Osteoblast (primary cell): ENCODE measurements around the gene IL1RL2. TPM values are rescaled to one million over a fixed set of nuclear protein-coding genes. Genes with fewer than 3 reads are reported as not detected.

ENCODE experiments used
- DNase-seq: peaks from one replicate; pipeline ENCODE4 v3.0.0; 2011; ENCODE audit warnings: low spot score, mixed read lengths; ENCODE audit not compliant: insufficient read length; ENCODE audit errors: missing footprints
- H2AFZ ChIP-seq: 2 replicates; pipeline ENCODE4 v1.6.0; 2011; ENCODE audit warnings: mild to moderate bottlenecking, low read length
- H3K27ac ChIP-seq: 2 replicates; pipeline ENCODE4 v1.5.1; 2011; ENCODE audit warnings: mild to moderate bottlenecking, low read depth, low read length, moderate library complexity
- H3K27me3 ChIP-seq: 2 replicates; pipeline ENCODE4 v1.6.0; 2012; ENCODE audit warnings: mild to moderate bottlenecking, control low read depth, inconsistent platforms, low read length, moderate library complexity; ENCODE audit not compliant: insufficient read depth
- H3K36me3 ChIP-seq: 2 replicates; pipeline ENCODE4 v1.5.1; 2011; ENCODE audit warnings: mild to moderate bottlenecking, low read length, control low read depth, moderate library complexity; ENCODE audit not compliant: insufficient read depth
- H3K4me1 ChIP-seq: 2 replicates; pipeline ENCODE4 v1.5.1; 2011; ENCODE audit warnings: mild to moderate bottlenecking, low read length, control low read depth, moderate library complexity; ENCODE audit not compliant: insufficient read depth
- H3K4me2 ChIP-seq: 2 replicates; pipeline ENCODE4 v1.6.0; 2011; ENCODE audit warnings: mild to moderate bottlenecking, low read length; ENCODE audit not compliant: insufficient read depth
- H3K4me3 ChIP-seq: fragments of 200-600 bp; sonication (generic); 3 replicates; pipeline ENCODE4 v1.5.1; 2012; ENCODE audit warnings: mild to moderate bottlenecking, low read length, inconsistent platforms; ENCODE audit not compliant: insufficient read depth
- H3K79me2 ChIP-seq: 2 replicates; pipeline ENCODE4 v1.6.0; 2012; ENCODE audit warnings: mild to moderate bottlenecking, low read length, control low read depth, inconsistent platforms; ENCODE audit not compliant: insufficient read depth
- H3K9me3 ChIP-seq: 2 replicates; pipeline ENCODE4 v1.5.1; 2011; ENCODE audit warnings: low read depth, low read length, control low read depth
- H4K20me1 ChIP-seq: 2 replicates; pipeline ENCODE4 v1.6.0; 2012; ENCODE audit warnings: mild to moderate bottlenecking, low read length, control low read depth; ENCODE audit not compliant: insufficient read depth
- total RNA-seq: library from RNA; depleted of rRNA; stranded (reverse); fragments of >200 nt; gene quantifications from 2 replicates; pipeline ENCODE4 v1.2.3, GENCODE V29; 2012
- TF ChIP-seq, protein P1 (sequence below): IDR thresholded peaks from 2 replicates; pipeline ENCODE4 v1.5.1; 2011; ENCODE audit warnings: mild to moderate bottlenecking, low read depth, low read length, moderate library complexity; ENCODE audit errors: extremely low read depth

IL1RL2 gene
- total RNA-seq, 1 donor = 0.72 TPM

DNA sequence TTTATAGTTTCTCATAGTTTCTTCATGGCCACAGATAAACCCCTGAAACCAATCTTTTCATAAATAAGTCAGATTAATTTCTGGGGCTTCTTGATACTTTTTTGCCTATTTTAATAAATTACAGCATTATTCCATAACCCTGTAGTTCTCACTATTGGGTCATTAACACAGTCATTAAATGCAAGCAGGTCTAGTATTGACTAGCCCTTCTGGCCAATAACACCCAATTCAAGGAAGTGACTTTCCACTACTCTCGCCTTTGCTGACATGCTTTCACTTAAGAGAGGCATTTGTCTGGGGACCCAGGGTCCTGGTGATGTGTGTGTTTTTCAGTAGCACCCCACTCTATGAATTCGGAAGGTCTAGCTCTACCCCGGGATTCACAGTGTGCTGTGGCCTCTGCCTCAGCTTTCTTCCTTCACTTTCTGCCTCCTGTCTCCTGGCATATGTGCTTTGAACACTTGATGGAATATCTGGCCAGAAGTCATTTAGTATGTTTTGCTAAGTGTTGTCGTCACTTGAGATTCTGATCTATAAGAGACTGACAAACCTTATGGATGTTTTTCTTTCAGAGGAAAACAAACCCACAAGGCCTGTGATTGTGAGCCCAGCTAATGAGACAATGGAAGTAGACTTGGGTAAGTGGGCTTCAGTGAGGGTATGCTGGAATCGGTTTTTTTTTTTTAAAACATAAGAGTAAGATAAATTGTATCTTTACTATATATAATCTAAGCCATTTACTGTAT, 18.6 kb upstream of the IL1RL2 start:
- no peak for DNase-seq
- TF ChIP-seq, protein P1, sequence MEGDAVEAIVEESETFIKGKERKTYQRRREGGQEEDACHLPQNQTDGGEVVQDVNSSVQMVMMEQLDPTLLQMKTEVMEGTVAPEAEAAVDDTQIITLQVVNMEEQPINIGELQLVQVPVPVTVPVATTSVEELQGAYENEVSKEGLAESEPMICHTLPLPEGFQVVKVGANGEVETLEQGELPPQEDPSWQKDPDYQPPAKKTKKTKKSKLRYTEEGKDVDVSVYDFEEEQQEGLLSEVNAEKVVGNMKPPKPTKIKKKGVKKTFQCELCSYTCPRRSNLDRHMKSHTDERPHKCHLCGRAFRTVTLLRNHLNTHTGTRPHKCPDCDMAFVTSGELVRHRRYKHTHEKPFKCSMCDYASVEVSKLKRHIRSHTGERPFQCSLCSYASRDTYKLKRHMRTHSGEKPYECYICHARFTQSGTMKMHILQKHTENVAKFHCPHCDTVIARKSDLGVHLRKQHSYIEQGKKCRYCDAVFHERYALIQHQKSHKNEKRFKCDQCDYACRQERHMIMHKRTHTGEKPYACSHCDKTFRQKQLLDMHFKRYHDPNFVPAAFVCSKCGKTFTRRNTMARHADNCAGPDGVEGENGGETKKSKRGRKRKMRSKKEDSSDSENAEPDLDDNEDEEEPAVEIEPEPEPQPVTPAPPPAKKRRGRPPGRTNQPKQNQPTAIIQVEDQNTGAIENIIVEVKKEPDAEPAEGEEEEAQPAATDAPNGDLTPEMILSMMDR = no peak
- Histone ChIP-seq H3K4me2 (no peak overlapping the region), H3K27ac (no peak overlapping the region), H4K20me1 (no peaks in the 10 kb centered on the region), H3K79me2 (peaks cover 7% of the 10 kb centered on the region), H3K36me3 (peaks cover 51% of the 10 kb centered on the region), H2AFZ (no peak overlapping the region), H3K27me3 (no peaks in the 10 kb centered on the region), H3K4me3 (no peak overlapping the region), H3K9me3 (no peaks in the 10 kb centered on the region), H3K4me1 (peaks cover 8% of the 10 kb centered on the region)

DNA sequence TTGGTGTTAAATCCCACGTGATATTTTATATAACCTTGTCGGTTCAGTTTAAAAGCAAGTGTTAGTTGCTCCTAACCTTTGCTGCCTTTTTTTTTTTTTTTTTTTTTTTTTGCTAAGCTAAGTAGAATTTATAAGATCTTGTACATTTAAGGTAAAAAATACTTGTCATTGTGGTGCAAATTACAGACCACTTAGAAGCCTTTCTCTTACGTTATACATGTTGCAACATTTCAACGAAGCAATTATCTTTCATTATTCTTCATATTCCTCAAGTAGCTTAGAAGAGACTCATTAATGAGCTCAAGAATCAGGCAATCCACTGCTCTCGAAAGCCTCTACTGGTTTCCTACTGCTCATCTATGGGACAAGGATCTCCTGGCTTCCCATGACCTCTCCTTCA, 14.9 kb upstream of the IL1RL2 start:
- Histone ChIP-seq H3K4me1 (no peaks in the 10 kb centered on the region), H3K36me3 (peaks cover 80% of the 10 kb centered on the region), H3K27me3 (no peaks in the 10 kb centered on the region), H3K79me2 (no peaks in the 10 kb centered on the region), H3K4me2 (no peak overlapping the region), H4K20me1 (no peaks in the 10 kb centered on the region), H3K27ac (no peak overlapping the region), H3K9me3 (no peaks in the 10 kb centered on the region), H2AFZ (no peak overlapping the region), H3K4me3 (no peak overlapping the region)
- TF ChIP-seq, protein P1 = no peak
- no peak for DNase-seq

DNA sequence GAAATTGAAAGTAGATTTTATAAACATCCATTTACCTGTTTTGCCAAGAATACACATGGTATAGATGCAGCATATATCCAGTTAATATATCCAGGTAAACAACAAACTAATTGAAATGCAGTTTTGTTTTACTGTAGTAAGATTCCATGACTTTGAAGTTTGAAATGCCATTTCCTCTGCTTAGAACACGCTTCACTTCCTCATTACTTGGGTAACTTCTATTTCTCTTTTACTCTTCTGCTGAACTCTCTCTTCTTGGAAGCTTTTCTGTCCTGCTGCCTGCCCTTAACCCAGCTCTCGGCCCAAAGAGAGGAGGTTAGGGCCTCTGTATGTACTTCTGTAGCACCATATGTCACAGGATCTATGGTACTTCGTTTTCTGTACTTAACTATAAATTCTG, 14.1 kb upstream of the IL1RL2 start:
- H3K27me3 ChIP-seq = no peaks in the 10 kb centered on the region
- H2AFZ ChIP-seq = no peak overlapping the region
- DNase-seq = no peak
- no peaks in the 10 kb centered on the region for H3K79me2 ChIP-seq
- peaks cover 88% of the 10 kb centered on the region for H3K36me3 ChIP-seq
- no peak overlapping the region for H3K4me2 ChIP-seq
- no peak overlapping the region for H3K4me3 ChIP-seq
- TF ChIP-seq, protein P1 = no peak
- no peaks in the 10 kb centered on the region for H3K4me1 ChIP-seq
- no peaks in the 10 kb centered on the region for H3K9me3 ChIP-seq
- no peak overlapping the region for H3K27ac ChIP-seq
- no peaks in the 10 kb centered on the region for H4K20me1 ChIP-seq

DNA sequence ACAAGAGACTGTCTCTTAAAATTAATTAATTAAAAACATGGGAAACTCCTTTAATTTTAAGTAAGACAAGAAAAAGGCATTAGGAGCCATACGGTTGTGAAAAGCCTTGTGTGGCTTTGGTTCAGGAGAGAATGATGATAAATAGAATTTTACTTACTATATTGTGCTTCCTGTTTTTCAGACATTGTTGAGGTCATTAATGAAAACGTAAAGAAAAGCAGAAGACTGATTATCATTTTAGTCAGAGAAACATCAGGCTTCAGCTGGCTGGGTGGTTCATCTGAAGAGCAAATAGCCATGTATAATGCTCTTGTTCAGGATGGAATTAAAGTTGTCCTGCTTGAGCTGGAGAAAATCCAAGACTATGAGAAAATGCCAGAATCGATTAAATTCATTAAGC, 10.7 kb upstream of the IL1RL2 start:
- no peak overlapping the region for H3K27ac ChIP-seq
- H3K4me1 ChIP-seq = peaks cover 1% of the 10 kb centered on the region
- no peak for DNase-seq
- no peak overlapping the region for H3K4me2 ChIP-seq
- H2AFZ ChIP-seq = no peak overlapping the region
- H3K79me2 ChIP-seq = no peaks in the 10 kb centered on the region
- no peaks in the 10 kb centered on the region for H3K27me3 ChIP-seq
- TF ChIP-seq, protein P1 = no peak
- no peaks in the 10 kb centered on the region for H3K9me3 ChIP-seq
- no peak overlapping the region for H3K4me3 ChIP-seq
- H4K20me1 ChIP-seq = no peaks in the 10 kb centered on the region
- H3K36me3 ChIP-seq = peaks cover 65% of the 10 kb centered on the region
